Right cardiac atrium (tissue), 5 donors: ENCODE data around the gene CYBC1. TPM values are rescaled to one million over a fixed set of nuclear protein-coding genes. Genes with fewer than 3 reads are reported as not detected.

Experiments
- ATAC-seq, 2 donors: fragments of 200-7000 bp; cut with Tn5 transposase; one replicate each; pipeline versions ENCODE4 v1.8.0 to v1.9.1; 2020; ENCODE audit warnings: moderate library complexity in 2 of 2, mild to moderate bottlenecking in 1 of 2
- DNase-seq, 3 donors: peaks; one replicate each; pipeline ENCODE4 v3.0.0-alpha.2; 2020
- H3K27ac ChIP-seq: one replicate; pipeline ENCODE4 v1.5.1; 2013; ENCODE audit warnings: mild to moderate bottlenecking, low read length, control low read depth, moderate library complexity
- H3K27me3 ChIP-seq: one replicate; pipeline ENCODE4 v1.6.1; 2013; ENCODE audit not compliant: control insufficient read depth, insufficient read depth
- H3K4me1 ChIP-seq: one replicate; pipeline ENCODE4 v1.6.1; 2013; ENCODE audit warnings: low read length; ENCODE audit not compliant: control insufficient read depth, insufficient read depth
- H3K4me3 ChIP-seq: one replicate; pipeline ENCODE4 v1.5.1; 2013; ENCODE audit warnings: low read length, control low read depth
- H3K9me3 ChIP-seq: one replicate; pipeline ENCODE4 v1.6.1; 2013; ENCODE audit warnings: low read length; ENCODE audit not compliant: control insufficient read depth
- WGBS: extraction: QIAGEN DNeasy Blood & Tissue Kit; methylation state at CpG from one replicate; pipeline ENCODE4 v1.1.7; 2013; 5-methylcytosine and 5-hydroxymethylcytosine counted together
- intact Hi-C, 4 donors: fragments of 100-400 bp; cut with DNase I; formaldehyde crosslinking; loops; one replicate each; pipeline versions ENCODE4 v1.11.0 to v1.14.0; 2022 to 2023
- polyA plus RNA-seq: library from polyadenylated mRNA; stranded (reverse); fragments of 200-250 nt; gene quantifications from one replicate; pipeline ENCODE4 v1.2.3, GENCODE V29; 2013
- total RNA-seq, 4 donors: library from RNA; stranded (reverse); fragmentation: NEBNext Ultra II Directional; extraction: Animal tissue kit (Norgen Biotek cat#: 25700); gene quantifications; one replicate each; pipeline ENCODE4 v1.2.1, GENCODE V29; 2021
- donor health status: healthy with polysubstance abuse.
- donor health status: DM: no; HTN: yes; CAD: no.
- donor health status: DM: no; HTN: no; CAD: no.
- donor health status: DM: no; HTN: yes; CAD: no; lungs with severe emphysema.
- donor health status: DM: yes; HTN: yes; CAD: no.

The CYBC1 gene
- total and polyA plus RNA-seq, 5 donors: 20.8 to 34.7 (median 32.7) TPM

DNA sequence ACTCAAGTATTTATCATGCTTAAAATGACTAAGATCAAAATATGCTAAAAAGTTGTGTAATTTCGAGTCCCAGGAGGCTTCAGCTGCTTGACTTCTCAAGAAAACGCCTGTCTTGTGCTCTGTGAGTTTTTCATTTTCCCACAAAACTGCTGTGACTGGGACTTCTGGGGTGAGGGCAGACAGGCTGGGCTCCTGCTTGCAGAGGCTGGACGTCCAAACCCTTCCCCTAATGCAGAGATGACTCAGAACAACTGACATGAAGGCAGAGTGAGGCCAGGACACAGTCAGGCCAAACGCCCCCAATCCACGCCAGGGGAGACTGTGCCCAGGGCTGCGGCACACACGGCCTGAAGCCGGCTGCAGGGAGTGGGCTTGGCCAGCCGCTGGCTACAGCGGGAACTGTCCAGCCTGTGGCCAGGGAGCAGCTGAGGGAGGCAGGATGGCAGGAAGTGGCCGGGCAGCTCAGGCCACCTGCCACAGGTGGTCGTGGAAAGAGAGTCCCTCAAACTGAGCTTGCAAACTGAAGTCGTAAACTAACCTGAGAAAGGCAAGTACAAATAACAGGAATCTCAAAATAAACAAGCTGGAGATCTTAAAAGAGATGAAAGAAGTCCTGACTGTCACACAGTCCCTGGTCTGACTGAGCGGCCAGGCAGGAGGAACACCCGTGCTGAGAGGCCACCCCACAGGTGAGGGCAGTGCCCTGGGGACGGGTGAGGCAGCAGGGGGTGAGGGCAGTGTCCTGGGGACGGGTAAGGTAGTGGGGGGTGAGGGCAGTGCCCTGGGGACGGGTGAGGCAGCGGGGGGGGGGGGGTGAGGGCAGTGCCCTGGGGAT, 53.7 kb downstream of the CYBC1 start:
- Histone ChIP-seq H3K4me3 (no peak overlapping the region), H3K27me3 (no peaks in the 10 kb centered on the region), H3K4me1 (no peaks in the 10 kb centered on the region), H3K27ac (no peak overlapping the region), H3K9me3 (no peaks in the 10 kb centered on the region)
- ATAC-seq: peak; percentile 38 to 55
- DNase-seq: peak in 2 of 3 donors; percentile 25 to 58
- WGBS: 74% methylated on average over 18 of the region's 19 CpGs
- intact Hi-C loops: no loop called here

DNA sequence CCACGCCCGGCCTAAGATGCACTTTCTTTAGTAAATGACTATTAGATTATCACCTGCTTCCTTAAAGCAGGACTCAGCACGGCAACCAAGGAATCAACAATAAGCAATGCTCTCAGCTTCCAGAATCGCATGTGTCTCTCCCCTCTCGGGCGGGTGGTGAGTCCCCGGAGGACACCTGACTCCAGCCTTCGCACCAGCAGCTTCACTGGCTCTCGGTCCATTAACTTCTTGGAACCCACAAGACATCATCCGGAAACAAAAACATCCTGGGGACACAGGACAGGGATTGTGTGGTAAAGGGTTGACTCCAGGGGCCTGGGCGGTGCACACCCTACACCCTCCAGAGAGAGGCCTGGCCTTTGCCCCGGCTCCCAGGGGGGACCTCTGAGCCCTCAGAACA, 56.3 kb downstream of the CYBC1 start:
- no peaks in the 10 kb centered on the region for H3K4me1 ChIP-seq
- H3K27me3 ChIP-seq: no peaks in the 10 kb centered on the region
- intact Hi-C loops: no loop called here
- DNase-seq (peak in 2 of 3 donors; percentile 6 to 25), ATAC-seq (no peak)
- H3K4me3 ChIP-seq: no peak overlapping the region
- H3K27ac ChIP-seq: no peak overlapping the region
- no peaks in the 10 kb centered on the region for H3K9me3 ChIP-seq
- WGBS: 87% methylated on average over 12 of the region's 12 CpGs

DNA sequence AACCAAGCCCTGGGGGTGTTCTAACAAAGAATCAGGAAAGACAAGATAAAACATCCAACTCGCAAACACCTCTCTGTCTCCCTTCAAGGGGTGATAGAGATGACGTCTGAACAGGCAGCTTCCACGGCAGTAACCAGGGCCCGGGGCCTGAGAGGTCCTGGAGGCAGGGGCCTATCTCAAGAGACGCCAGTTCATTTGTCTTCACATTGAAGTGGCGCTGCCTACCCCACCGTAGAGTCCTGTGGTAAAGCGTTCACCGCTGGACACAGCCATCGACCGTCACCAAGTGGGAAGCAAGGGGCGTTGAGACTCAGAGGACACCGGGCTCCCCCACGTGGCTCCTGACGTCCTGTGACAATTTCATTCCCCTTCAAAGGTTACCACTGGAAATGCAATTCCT, 57.6 kb downstream of the CYBC1 start:
- no peak for ATAC-seq
- no peaks in the 10 kb centered on the region for H3K9me3 ChIP-seq
- no peak overlapping the region for H3K27ac ChIP-seq
- DNase-seq: peak in 2 of 3 donors; percentile 19 to 21
- WGBS: 80% methylated on average over 15 of the region's 15 CpGs
- H3K4me1 ChIP-seq: no peaks in the 10 kb centered on the region
- H3K27me3 ChIP-seq: no peaks in the 10 kb centered on the region
- no peak overlapping the region for H3K4me3 ChIP-seq
- intact Hi-C loops: no loop called here

Other genes with a start within 250 kb of the CYBC1 start
- gene CCDC57, start 237.9 kb downstream of the CYBC1 start, total RNA-seq: 10 to 100 TPM; 14.8 to 17.3 (median 16.5) TPM
- 12.1 TPM for gene CCDC57, start 237.9 kb downstream of the CYBC1 start, polyA plus RNA-seq
- gene SLC16A3, start 221.7 kb downstream of the CYBC1 start, total RNA-seq: 10 to 100 TPM; 13.6 to 23.7 (median 18.0) TPM
- 18.8 TPM for gene SLC16A3, start 221.7 kb downstream of the CYBC1 start, polyA plus RNA-seq
- 10 to 100 TPM; 68.8 to 81.7 (median 77.4) TPM for gene CSNK1D, start 177.1 kb downstream of the CYBC1 start, total RNA-seq
- gene CSNK1D, start 177.1 kb downstream of the CYBC1 start, polyA plus RNA-seq: 61.7 TPM
- 1 to 10 TPM in 2 of 4 donors, under 1 TPM in 2; 0.31 to 1.4 (median 0.80) TPM for gene CD7, start 133.1 kb downstream of the CYBC1 start, total RNA-seq
- 0.45 TPM for gene CD7, start 133.1 kb downstream of the CYBC1 start, polyA plus RNA-seq
- 1 to 10 TPM; 2.8 to 5.7 (median 3.3) TPM for gene SECTM1, start 117.0 kb downstream of the CYBC1 start, total RNA-seq
- 2.5 TPM for gene SECTM1, start 117.0 kb downstream of the CYBC1 start, polyA plus RNA-seq
- not detected for gene TEX19, start 91.5 kb downstream of the CYBC1 start, total RNA-seq
- gene TEX19, start 91.5 kb downstream of the CYBC1 start, polyA plus RNA-seq: not detected
- gene UTS2R, start 79.0 kb downstream of the CYBC1 start, total RNA-seq: 1 to 10 TPM; 2.3 to 7.5 (median 4.6) TPM
- gene UTS2R, start 79.0 kb downstream of the CYBC1 start, polyA plus RNA-seq: 1.0 TPM
- 10 to 100 TPM; 13.6 to 24.4 (median 18.7) TPM for gene HEXD, start 32.4 kb downstream of the CYBC1 start, total RNA-seq
- 22.5 TPM for gene HEXD, start 32.4 kb downstream of the CYBC1 start, polyA plus RNA-seq
- gene OGFOD3, start 32.2 kb downstream of the CYBC1 start, total RNA-seq: 10 to 100 TPM; 27.9 to 34.0 (median 30.5) TPM
- gene OGFOD3, start 32.2 kb downstream of the CYBC1 start, polyA plus RNA-seq: 28.9 TPM
- 10 to 100 TPM; 67.4 to 99.6 (median 77.1) TPM for gene NARF, start 8.0 kb upstream of the CYBC1 start, total RNA-seq
- 79.1 TPM for gene NARF, start 8.0 kb upstream of the CYBC1 start, polyA plus RNA-seq
- gene FOXK2, start 69.0 kb upstream of the CYBC1 start, total RNA-seq: 10 to 100 TPM; 35.7 to 69.1 (median 41.6) TPM
- 19.9 TPM for gene FOXK2, start 69.0 kb upstream of the CYBC1 start, polyA plus RNA-seq
- 10 to 100 TPM; 43.8 to 49.2 (median 45.8) TPM for gene WDR45B, start 197.7 kb upstream of the CYBC1 start, total RNA-seq
- 37.0 TPM for gene WDR45B, start 197.7 kb upstream of the CYBC1 start, polyA plus RNA-seq
- gene RAB40B, start 247.9 kb upstream of the CYBC1 start, total RNA-seq: 10 to 100 TPM; 14.0 to 20.8 (median 19.2) TPM
- gene RAB40B, start 247.9 kb upstream of the CYBC1 start, polyA plus RNA-seq: 14.8 TPM